Stimulated activated CD4-positive, alpha-beta T cell treated with anti-CD3 and anti-CD28 coated beads, Interleukin-2, amount 100 ng/mL, for 4 hours (primary cell): ENCODE data around the gene SEMA3G.

Source experiments
- DNase-seq: peaks from one replicate; pipeline ENCODE4 v3.0.0-alpha.2; 2020; ENCODE audit warnings: low read depth

Gene SEMA3G

DNA sequence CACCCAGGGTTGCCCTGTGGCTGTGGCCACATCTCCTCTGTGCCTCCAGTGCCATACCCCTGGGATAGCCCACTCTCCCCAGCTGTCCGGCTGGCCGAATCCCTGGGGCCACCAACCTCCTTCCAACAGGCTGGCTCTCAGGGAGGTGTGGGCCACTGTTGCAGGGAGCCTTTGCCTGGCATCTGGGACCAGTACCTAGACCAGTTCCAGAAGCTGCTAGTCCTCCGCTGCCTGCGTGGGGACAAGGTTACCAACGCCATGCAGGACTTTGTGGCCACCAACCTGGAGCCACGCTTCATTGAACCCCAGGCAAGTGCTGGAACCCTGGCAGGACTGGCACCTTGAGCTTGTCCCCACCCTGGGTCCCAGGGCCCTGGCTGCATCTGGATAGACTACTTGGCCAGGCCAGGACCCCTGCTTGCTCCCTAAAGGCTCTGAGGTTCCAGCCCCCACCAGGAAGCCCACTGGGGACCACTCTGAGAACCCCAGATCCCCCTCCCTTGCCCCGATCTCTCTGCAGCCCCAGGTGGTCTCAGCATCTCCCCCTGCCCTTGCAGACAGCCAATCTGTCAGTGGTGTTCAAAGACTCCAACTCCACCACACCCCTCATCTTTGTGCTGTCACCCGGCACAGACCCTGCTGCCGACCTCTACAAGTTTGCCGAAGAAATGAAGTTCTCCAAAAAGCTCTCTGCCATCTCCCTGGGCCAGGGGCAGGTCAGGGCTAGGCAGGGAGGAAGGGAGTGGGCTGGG is 50.0 kb downstream of the SEMA3G start:
- DNase-seq, result no peak

DNA sequence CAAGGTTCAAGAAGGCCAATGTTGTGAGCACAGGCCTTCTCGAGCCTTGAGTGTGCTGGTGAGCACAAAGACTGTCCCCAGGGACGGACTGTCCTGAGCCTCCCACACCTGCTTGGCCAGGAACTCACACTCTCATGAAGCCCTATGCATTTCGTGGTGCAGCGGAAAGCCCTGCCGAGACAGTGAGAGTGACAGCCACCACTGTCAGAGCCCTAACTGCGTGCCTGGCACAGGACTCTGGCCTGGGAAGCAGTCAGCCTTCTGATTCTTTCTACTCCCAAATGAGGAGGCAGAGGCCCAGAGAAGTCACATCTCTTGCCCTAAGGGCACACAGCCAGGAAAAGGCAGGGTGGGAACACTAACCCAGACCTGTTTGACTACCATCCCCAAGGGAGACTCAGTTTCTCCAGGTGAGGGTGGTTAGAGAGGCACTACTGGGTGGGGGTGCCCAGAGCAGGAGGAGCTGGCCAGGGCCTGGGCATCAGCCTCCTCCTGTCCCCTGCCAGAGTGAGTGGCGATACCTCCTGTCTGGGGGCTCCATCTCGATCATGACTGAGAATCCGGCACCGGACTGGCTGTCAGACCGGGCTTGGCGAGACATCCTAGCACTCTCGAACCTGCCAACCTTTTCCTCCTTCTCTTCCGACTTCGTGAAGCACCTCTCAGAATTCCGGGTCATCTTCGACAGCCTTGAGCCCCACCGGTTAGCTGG is 50.8 kb downstream of the SEMA3G start:
- DNase-seq, result no peak

DNA sequence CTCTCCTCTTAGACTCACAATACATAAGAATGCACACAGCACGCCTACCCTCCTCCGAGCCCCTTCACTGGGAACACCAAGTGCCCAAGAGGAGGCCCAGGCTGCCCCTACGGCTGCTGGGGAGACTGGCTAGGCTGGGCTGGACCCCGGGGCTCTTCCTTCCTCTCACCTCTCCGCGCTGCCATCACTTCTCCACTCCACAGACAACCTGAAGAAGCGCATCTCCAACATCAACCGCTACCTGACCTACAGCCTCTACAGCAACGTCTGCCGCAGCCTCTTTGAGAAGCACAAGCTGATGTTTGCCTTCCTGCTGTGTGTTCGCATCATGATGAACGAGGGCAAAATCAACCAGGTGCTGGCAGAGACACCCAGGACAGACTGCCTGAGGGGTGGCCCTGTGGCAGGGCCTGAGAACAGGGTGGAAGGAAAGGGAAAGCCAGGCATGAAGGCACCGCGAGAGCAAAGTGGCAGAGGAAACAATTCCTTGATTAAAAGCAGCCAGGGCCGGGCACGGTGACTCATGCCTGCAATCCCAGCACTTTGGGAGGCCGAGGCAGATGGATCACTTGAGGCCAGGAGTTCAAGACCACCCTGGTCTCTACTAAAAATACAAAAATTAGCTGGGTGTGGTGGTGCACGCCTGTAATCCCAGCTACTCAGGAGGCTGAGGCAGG is 51.6 kb downstream of the SEMA3G start:
- no peak for DNase-seq

DNA sequence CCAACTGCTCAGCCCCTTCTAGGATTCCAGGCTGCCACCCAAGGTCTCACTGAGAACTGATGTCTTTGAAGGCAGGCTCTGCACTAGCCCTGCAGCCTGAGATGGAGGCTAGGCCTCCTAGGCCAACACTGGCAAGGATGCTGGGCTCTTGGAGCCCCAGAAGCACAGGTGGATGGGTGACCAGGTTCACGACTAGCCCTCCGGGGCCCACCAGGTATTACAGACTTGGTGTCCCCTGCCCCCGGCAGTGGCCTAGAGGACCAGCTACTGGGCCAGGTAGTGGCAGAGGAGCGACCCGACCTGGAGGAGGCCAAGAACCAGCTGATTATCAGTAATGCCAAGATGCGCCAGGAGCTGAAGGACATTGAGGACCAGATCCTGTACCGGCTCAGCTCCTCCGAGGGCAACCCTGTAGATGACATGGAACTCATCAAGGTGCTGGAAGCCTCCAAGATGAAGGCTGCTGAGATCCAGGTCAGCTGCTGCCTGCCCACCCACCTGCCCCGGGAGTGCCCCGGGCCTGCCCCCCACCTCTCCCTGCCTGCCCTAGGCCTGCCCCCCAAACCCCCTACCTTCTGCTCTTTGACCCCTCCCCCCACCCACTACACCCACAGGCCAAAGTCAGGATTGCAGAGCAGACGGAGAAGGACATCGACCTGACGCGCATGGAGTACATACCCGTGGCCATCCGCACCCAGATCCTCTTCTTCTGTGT is 52.5 kb downstream of the SEMA3G start:
- no peak for DNase-seq

DNA sequence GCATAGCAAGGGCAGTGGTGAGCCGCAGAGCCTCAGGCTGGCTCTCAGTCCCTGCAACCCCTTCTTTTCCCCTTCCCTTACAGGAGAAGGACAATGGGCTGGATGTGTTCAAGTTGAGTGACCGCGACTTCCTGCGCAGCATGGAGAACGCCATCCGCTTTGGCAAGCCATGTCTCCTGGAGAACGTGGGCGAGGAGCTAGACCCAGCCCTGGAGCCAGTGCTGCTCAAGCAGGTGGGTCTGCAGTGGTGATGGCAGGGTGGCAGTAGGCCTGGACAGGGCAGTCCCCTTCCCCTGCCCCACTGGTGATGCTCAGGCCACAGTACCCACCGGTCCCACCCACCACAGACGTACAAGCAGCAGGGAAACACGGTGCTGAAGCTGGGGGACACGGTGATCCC is 53.8 kb downstream of the SEMA3G start:
- DNase-seq, result no peak

DNA sequence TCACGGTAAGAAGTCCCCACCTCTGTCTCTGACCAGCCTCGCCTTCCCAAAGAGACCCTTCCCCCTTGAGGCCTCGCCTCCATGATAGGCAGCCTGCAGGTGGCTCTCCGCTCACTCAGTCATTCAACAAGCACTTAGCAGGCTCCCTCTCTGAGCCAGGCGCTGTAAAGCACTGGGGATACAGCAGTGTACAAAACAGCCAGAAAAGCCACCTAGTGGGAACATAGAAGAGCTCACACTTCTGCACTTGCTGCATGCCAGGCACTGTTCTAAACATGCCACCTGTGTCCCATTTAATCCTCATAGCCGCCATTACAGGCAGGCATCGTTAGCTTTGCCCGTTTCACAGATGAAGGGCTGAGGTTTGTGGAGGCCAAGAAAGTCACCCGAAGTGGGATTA is 56.0 kb downstream of the SEMA3G start:
- no peak for DNase-seq

DNA sequence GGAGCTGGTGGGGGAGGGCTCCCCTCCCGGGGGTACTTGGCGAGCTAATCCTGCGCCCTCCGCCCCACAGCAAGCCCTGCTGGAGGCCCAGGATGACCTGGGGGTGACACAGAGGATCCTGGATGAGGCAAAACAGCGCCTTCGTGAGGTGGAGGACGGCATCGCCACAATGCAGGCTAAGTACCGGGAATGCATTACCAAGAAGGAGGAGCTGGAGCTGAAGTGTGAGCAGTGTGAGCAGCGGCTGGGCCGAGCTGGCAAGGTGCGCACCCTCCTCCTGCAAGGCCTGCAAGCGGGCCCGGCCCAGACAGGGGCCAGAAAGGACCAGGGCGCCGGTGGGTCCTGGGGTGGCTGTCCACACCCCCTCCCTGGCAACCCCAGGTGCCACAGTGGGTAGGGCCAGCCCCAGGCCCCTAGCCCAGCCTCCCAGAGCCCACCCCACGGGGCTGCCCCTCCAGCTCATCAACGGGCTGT is 56.5 kb downstream of the SEMA3G start:
- no peak for DNase-seq

DNA sequence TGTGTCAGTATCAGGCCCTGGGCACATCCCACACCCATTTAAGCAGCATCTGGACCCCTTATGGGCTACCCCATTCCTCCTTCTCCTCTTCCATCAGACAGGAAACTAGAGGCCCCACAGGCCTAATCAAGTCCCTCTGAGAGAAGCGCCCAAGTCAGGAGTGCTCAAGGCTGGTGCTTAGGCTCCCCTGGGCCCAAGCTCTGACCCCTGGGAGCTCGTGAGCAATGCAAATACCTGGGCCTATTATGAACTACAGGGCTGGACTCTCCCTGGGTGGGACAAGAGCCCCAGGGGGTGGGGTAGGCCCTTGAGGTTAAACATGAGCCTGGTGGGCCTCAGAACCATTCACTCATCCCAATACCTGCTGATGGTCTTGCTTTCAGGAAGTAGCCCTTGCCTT is 57.4 kb downstream of the SEMA3G start:
- DNase-seq, result no peak

DNA sequence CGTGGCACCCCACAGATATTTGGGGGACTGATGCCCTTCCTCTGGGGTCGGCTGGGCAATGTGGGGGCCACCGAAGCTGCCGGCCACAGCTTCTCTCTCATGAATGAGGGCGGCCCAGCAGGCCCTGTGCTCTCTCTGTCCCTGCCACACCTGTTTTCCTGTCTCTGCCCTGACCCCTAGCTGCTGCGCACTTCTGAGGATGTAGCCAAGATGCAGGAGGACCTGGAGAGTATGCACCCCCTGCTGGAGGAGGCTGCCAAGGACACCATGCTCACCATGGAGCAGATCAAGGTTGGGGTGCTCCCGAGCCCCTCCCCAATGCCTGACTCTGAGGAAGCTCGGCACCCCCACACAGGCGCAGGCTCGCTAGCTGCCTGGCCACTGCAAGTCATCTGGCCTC is 59.7 kb downstream of the SEMA3G start:
- DNase-seq, result no peak

DNA sequence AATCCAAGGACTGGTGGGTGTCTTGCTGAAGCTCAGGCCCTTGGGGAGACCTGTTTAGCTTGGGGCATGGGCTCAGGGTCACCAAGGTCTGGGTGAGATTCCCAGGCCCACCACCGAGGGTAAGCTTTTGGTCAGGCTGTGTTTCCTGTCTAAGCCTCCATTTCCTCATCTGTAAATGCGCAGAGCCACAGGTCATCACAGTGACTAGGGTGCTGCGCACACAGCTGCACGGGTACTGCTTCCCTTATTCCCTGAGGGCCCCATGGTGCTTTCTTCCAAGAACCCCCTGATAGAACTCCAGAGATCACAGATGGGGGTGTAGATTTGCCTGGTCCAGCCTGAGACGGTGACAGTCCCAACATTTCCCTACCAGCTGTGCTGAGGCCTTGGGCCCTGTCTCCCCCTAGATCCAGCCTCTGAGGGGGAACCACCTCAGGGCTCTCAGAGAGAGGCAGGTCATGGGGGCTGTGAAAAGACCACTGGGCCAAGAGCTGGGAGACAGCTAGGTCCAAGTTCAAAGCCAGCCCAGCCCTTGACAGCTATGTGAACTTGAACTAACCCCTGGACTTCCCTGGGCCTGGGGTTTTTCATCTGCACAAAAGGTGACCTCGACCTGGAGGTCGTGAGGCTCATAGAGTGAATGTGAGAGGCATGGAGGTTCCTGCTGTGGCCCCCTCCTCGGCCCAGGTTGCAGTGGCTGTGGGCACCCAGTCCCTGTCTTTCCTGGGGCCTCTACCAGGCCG is 60.7 kb downstream of the SEMA3G start:
- DNase-seq, result no peak

DNA sequence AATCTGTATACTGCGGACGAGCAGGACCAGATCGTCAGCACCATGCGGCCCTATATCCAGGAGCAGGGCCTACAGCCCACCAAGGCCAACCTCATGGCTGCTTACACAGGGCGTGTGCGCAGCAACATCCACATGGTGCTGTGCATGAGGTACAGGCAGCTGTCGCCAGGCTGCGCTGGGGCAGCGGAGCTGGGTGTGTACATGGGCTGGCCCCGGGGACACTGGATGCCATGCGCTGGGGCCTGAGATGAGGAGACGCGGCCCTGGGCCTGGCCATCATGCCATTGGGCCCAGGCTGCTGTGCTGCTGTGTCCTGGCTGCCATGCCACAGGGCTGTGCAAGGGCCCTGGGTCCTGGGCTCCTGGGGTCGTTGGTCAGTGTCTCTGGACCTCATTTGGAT is 61.5 kb downstream of the SEMA3G start:
- DNase-seq, result no peak
